GM23248 (cell line): ENCODE measurements around the gene RNF113B. TPM values are rescaled to one million over a fixed set of nuclear protein-coding genes. Genes with fewer than 3 reads are reported as not detected.

ENCODE experiments used
- DNase-seq: peaks from one replicate; pipeline ENCODE4 v3.0.0-alpha.2; 2015
- H2AFZ ChIP-seq: fragments of 200-600 bp; sonication (generic); 2 replicates; pipeline ENCODE4 v1.6.1; 2016; ENCODE audit warnings: antibody characterized with exemption
- H3F3A ChIP-seq: fragments of 200-600 bp; sonication (generic); 2 replicates; pipeline ENCODE4 v1.6.1; 2016; ENCODE audit warnings: mild to moderate bottlenecking, antibody characterized with exemption, mixed run types; ENCODE audit not compliant: insufficient read depth
- H3K27ac ChIP-seq: fragments of 200-600 bp; sonication (generic); 2 replicates; pipeline ENCODE4 v1.5.1; 2016; ENCODE audit warnings: mild to moderate bottlenecking
- H3K27me3 ChIP-seq: fragments of 200-600 bp; sonication (generic); replicated peaks from 2 replicates; pipeline ENCODE4 v1.6.1; 2016; ENCODE audit warnings: mild to moderate bottlenecking; ENCODE audit not compliant: insufficient read depth
- H3K36me3 ChIP-seq: fragments of 200-600 bp; sonication (generic); 2 replicates; pipeline ENCODE4 v1.6.1; 2016; ENCODE audit warnings: low read depth, mild to moderate bottlenecking
- H3K4me1 ChIP-seq: fragments of 200-600 bp; sonication (generic); 2 replicates; pipeline ENCODE4 v1.6.1; 2016; ENCODE audit warnings: mild to moderate bottlenecking; ENCODE audit not compliant: insufficient read depth
- H3K4me2 ChIP-seq: fragments of 200-600 bp; sonication (generic); one replicate; pipeline ENCODE4 v1.6.1; 2016; ENCODE audit warnings: mild to moderate bottlenecking; ENCODE audit not compliant: unreplicated experiment
- H3K4me3 ChIP-seq: fragments of 200-600 bp; sonication (generic); 2 replicates; pipeline ENCODE4 v1.5.1; 2016; ENCODE audit warnings: mild to moderate bottlenecking
- H3K79me2 ChIP-seq: fragments of 200-600 bp; sonication (generic); 2 replicates; pipeline ENCODE4 v1.6.1; 2016; ENCODE audit warnings: mild to moderate bottlenecking; ENCODE audit not compliant: insufficient read depth
- H3K9ac ChIP-seq: fragments of 200-600 bp; sonication (generic); 2 replicates; pipeline ENCODE4 v1.6.1; 2016; ENCODE audit warnings: mild to moderate bottlenecking
- H3K9me2 ChIP-seq: fragments of 200-600 bp; sonication (generic); 2 replicates; pipeline ENCODE4 v1.6.1; 2016; ENCODE audit warnings: mixed run types, mild to moderate bottlenecking, moderate library complexity; ENCODE audit not compliant: insufficient read depth
- H3K9me3 ChIP-seq: fragments of 200-600 bp; sonication (generic); one replicate; pipeline ENCODE4 v1.6.1; 2017; ENCODE audit warnings: low read depth
- H4K20me1 ChIP-seq: fragments of 200-600 bp; sonication (generic); 2 replicates; pipeline ENCODE4 v1.6.0; 2016; ENCODE audit not compliant: insufficient read depth
- EZH2 ChIP-seq: fragments of 200-600 bp; sonication (generic); IDR thresholded peaks from 2 replicates; pipeline ENCODE4 v1.6.1; 2018; ENCODE audit warnings: antibody characterized with exemption, mild to moderate bottlenecking; ENCODE audit not compliant: insufficient read depth, poor library complexity, severe bottlenecking
- EZH2phosphoT487 ChIP-seq: fragments of 200-600 bp; sonication (generic); IDR thresholded peaks from 2 replicates; pipeline ENCODE4 v1.6.1; 2018; ENCODE audit warnings: antibody characterized with exemption, moderate library complexity, mild to moderate bottlenecking, low read depth; ENCODE audit not compliant: insufficient read depth
- WGBS, 2 experiments: methylation state at CpG; one replicate each; pipeline ENCODE4 v1.1.6; 2015 to 2017; ENCODE audit warnings: low lambda C conversion rate in 2 of 2, low coverage in 1 of 2; ENCODE audit errors: missing lambda C conversion rate in 2 of 2; 5-methylcytosine and 5-hydroxymethylcytosine counted together
- in situ Hi-C: fragments of 300-500 bp; cut with MboI; formaldehyde crosslinking; loops from 2 replicates; pipeline ENCODE4 v1.15.0; 2020
- polyA plus RNA-seq: library from polyadenylated mRNA; unstranded; fragments of >200 nt; fragmentation: Nextera tagmentation; extraction: Ambion mirVana; gene quantifications from 2 replicates; pipeline ENCODE4 v1.2.1, GENCODE V29; 2016
- total RNA-seq: library from RNA; depleted of rRNA; stranded (reverse); fragments of >200 nt; shearing (Covaris generic); gene quantifications from 2 replicates; pipeline ENCODE4 v1.2.3, GENCODE V29; 2014

RNF113B gene
- total and polyA plus RNA-seq, 2 experiments from 2014 or later, result not detected

GRCh38 chr13:98173431-98174152, 3.5 kb downstream of the RNF113B start:
- Histone ChIP-seq H3K9ac (peak overlapping the region; percentile 75), H3K79me2 (peaks cover 80% of the 10 kb centered on the region), H3K4me1 (peaks cover 49% of the 10 kb centered on the region), H3K27ac (peak overlapping the region; percentile 87), H3K4me2 (peak overlapping the region; percentile 89), H3K9me3 (no peaks in the 10 kb centered on the region), H3K36me3 (no peaks in the 10 kb centered on the region), H3F3A (peaks cover 52% of the 10 kb centered on the region), H3K27me3 (no peaks in the 10 kb centered on the region), H3K4me3 (peak overlapping the region; percentile 59), H4K20me1 (no peaks in the 10 kb centered on the region; the same call in 1 of the 2 replicates), H2AFZ (no peak overlapping the region), H3K9me2 (no peaks in the 10 kb centered on the region)
- peak; percentile 93 for DNase-seq
- WGBS, 2 experiments, result 1% methylated on average over 9 of the region's 9 CpGs
- in situ Hi-C loops, result no loop called here
- TF ChIP-seq EZH2 (no peak), EZH2phosphoT487 (0 out of 2 replicates have a peak, but pooled peaks have one; percentile 23)

- in situ Hi-C loops, result no loop called here
Measured at GRCh38 chr13:98172590-98173422, 4.3 kb downstream of the RNF113B start.

GRCh38 chr13:98171900-98172589, 5.0 kb downstream of the RNF113B start:
- Histone ChIP-seq H2AFZ (peak overlapping the region; percentile 8), H3K36me3 (no peaks in the 10 kb centered on the region), H3K4me1 (peaks cover 49% of the 10 kb centered on the region), H4K20me1 (no peaks in the 10 kb centered on the region; the same call in 1 of the 2 replicates), H3K79me2 (peaks cover 79% of the 10 kb centered on the region), H3F3A (peaks cover 52% of the 10 kb centered on the region), H3K9me3 (no peaks in the 10 kb centered on the region), H3K9me2 (no peaks in the 10 kb centered on the region), H3K27me3 (no peaks in the 10 kb centered on the region), H3K4me2 (peak overlapping the region; percentile 89), H3K4me3 (peak overlapping the region; percentile 59), H3K9ac (peak overlapping the region; percentile 75), H3K27ac (peak overlapping the region; percentile 87)
- TF ChIP-seq EZH2phosphoT487 (no peak), EZH2 (no peak)
- 10 to 12% methylated on average over 12 to 14 of the region's 14 CpGs for WGBS, 2 experiments
- DNase-seq, result peak; percentile 78
- in situ Hi-C loops, result no loop called here

More at GRCh38 chr13:98172590-98173422, 4.3 kb downstream of the RNF113B start:
- Histone ChIP-seq H3K27me3 (no peaks in the 10 kb centered on the region), H3K4me3 (peak overlapping the region; percentile 59), H3K79me2 (peaks cover 79% of the 10 kb centered on the region), H2AFZ (peak overlapping the region; percentile 8), H3K9me3 (no peaks in the 10 kb centered on the region), H3K36me3 (no peaks in the 10 kb centered on the region), H3K4me2 (peak overlapping the region; percentile 89), H3K9me2 (no peaks in the 10 kb centered on the region), H3K9ac (peak overlapping the region; percentile 75), H4K20me1 (no peaks in the 10 kb centered on the region; the same call in 1 of the 2 replicates), H3K4me1 (peaks cover 49% of the 10 kb centered on the region), H3K27ac (peak overlapping the region; percentile 87), H3F3A (peaks cover 52% of the 10 kb centered on the region)
- DNase-seq, result peak; percentile 61
- WGBS, 2 experiments, result 24 to 25% methylated on average over 7 of the region's 7 CpGs
- TF ChIP-seq EZH2phosphoT487 (no peak), EZH2 (no peak)

- Histone ChIP-seq H4K20me1 (peaks cover under 1% of the 10 kb centered on the region; the same call in 1 of the 2 replicates), H3K9me2 (no peaks in the 10 kb centered on the region), H3K36me3 (no peaks in the 10 kb centered on the region), H2AFZ (no peak overlapping the region), H3F3A (peaks cover 36% of the 10 kb centered on the region), H3K27me3 (no peaks in the 10 kb centered on the region), H3K4me1 (peaks cover 34% of the 10 kb centered on the region), H3K27ac (no peak overlapping the region), H3K9ac (no peak overlapping the region), H3K4me2 (no peak overlapping the region), H3K79me2 (peaks cover 79% of the 10 kb centered on the region), H3K4me3 (no peak overlapping the region), H3K9me3 (no peaks in the 10 kb centered on the region)
- in situ Hi-C loops, result no loop called here
- WGBS, 2 experiments, result 76 to 77% methylated on average over 3 of the region's 3 CpGs
- DNase-seq, result no peak
- TF ChIP-seq EZH2, result no peak
- no peak for TF ChIP-seq EZH2phosphoT487
Measured at GRCh38 chr13:98169331-98169730, 7.7 kb downstream of the RNF113B start.
